BJ (cell line): ENCODE measurements around the gene SLCO4A1. TPM values are rescaled to one million over a fixed set of nuclear protein-coding genes. Genes with fewer than 3 reads are reported as not detected.

Experiments used
- CTCF ChIA-PET: fragments of 350-600 bp; formaldehyde crosslinking; extraction: SDS; loops from one replicate; lab custom pipeline; 2021; ENCODE audit warnings: antibody characterized with exemption, inconsistent platforms; lab: Yijun Ruan, JAX
- POLR2A ChIA-PET: fragments of 300-600 bp; sonication (Branson Sonifier 250); formaldehyde crosslinking; extraction: SDS; loops from one replicate; lab custom pipeline; 2021; ENCODE audit warnings: antibody characterized with exemption; lab: Charles Lee
- DNase-seq: peaks from one replicate; pipeline ENCODE4 v3.0.0-alpha.2; 2011; ENCODE audit warnings: low read depth
- H3K27me3 ChIP-seq: 2 replicates; pipeline ENCODE4 v1.6.0; 2011; ENCODE audit warnings: low read length; ENCODE audit not compliant: control insufficient read depth, insufficient read depth
- H3K36me3 ChIP-seq: 2 replicates; pipeline ENCODE4 v1.5.1; 2011; ENCODE audit warnings: low read length; ENCODE audit not compliant: control insufficient read depth, insufficient read depth
- H3K4me3 ChIP-seq: 2 replicates; pipeline ENCODE4 v1.5.1; 2011; ENCODE audit warnings: low read depth, mild to moderate bottlenecking, control low read depth, low read length
- polyA plus RNA-seq: library from polyadenylated mRNA; depleted of rRNA; stranded (reverse); fragments of >200 nt; gene quantifications from 2 replicates; pipeline ENCODE4 v1.2.3, GENCODE V29; 2011
- TF ChIP-seq, protein P1 (sequence below): IDR thresholded peaks from 2 replicates; pipeline ENCODE4 v1.5.1; 2011; ENCODE audit warnings: low read depth, mild to moderate bottlenecking, control low read depth, inconsistent platforms, low read length, moderate library complexity; ENCODE audit not compliant: insufficient read depth

The SLCO4A1 gene
- polyA plus RNA-seq, 1 experiment = 0.15 TPM

DNA sequence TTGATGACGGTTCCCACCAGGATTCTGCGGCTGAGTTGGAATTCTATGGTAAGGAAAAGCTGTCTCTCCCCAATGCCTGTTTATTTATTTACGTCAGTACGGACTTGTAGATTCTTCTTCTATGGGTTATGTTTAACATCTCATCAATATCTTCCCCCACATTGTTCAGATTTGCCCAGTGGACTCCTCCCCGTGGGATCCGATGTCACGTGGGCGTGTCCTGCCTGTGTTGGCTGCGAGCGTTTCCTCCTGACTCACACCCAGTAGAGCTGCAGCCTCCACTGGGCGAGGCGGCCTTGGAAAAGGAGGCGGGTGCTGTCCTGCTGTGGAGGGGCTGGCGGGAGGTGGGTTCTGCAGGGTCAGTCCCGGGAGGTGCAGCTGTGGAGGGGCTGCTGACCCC is 46.8 kb upstream of the SLCO4A1 start:
- POLR2A ChIA-PET = no interaction called here
- Histone ChIP-seq H3K36me3 (no peaks in the 10 kb centered on the region), H3K27me3 (peaks cover 5% of the 10 kb centered on the region; the same call in 1 of the 2 replicates), H3K4me3 (no peak overlapping the region)
- no peak for DNase-seq
- CTCF ChIA-PET = interaction anchor here (0.6 kb wide), 1 partner anchor 825 kb away, joined by 3 read pairs; no protein-coding TSS in a partner anchor
- TF ChIP-seq, protein P1, sequence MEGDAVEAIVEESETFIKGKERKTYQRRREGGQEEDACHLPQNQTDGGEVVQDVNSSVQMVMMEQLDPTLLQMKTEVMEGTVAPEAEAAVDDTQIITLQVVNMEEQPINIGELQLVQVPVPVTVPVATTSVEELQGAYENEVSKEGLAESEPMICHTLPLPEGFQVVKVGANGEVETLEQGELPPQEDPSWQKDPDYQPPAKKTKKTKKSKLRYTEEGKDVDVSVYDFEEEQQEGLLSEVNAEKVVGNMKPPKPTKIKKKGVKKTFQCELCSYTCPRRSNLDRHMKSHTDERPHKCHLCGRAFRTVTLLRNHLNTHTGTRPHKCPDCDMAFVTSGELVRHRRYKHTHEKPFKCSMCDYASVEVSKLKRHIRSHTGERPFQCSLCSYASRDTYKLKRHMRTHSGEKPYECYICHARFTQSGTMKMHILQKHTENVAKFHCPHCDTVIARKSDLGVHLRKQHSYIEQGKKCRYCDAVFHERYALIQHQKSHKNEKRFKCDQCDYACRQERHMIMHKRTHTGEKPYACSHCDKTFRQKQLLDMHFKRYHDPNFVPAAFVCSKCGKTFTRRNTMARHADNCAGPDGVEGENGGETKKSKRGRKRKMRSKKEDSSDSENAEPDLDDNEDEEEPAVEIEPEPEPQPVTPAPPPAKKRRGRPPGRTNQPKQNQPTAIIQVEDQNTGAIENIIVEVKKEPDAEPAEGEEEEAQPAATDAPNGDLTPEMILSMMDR = no peak

GRCh38 chr20:62596486-62596885 is 45.8 kb upstream of the SLCO4A1 start:
- Histone ChIP-seq H3K4me3 (no peak overlapping the region), H3K27me3 (peaks cover 5% of the 10 kb centered on the region; the same call in 1 of the 2 replicates), H3K36me3 (no peaks in the 10 kb centered on the region)
- ChIA-PET CTCF (no interaction called here), POLR2A (no interaction called here)
- no peak for DNase-seq
- TF ChIP-seq, protein P1 = no peak

DNA sequence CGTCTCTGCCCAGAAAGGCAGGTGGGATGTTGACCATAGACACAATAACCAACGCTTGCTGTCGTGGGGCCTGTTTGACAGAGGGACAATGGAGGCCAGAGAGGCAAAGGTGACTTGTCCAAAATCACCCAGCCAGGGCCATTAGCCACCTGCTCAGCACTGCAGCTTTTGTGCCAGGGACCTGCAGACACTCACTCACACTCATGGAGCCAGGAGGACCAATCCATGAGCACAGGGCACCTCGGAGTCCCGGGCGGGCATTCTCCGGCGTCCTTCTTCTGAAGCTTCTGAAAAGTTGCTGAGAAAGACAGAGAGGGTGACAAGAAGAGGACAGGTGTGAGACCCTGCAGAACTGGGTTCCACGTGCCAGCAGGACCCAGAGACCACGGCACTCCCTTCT is 45.4 kb upstream of the SLCO4A1 start:
- H3K4me3 ChIP-seq = no peak overlapping the region
- peaks cover 5% of the 10 kb centered on the region; the same call in 1 of the 2 replicates for H3K27me3 ChIP-seq
- TF ChIP-seq, protein P1 = no peak
- POLR2A ChIA-PET = no interaction called here
- CTCF ChIA-PET = no interaction called here
- H3K36me3 ChIP-seq = no peaks in the 10 kb centered on the region
- no peak for DNase-seq

- ChIA-PET CTCF (interaction anchor here (0.9 kb wide), 1 partner anchor 19 kb away, joined by 4 read pairs; no protein-coding TSS in a partner anchor), POLR2A (no interaction called here)
- Histone ChIP-seq H3K27me3 (peaks cover 5% of the 10 kb centered on the region; the same call in 1 of the 2 replicates), H3K4me3 (no peak overlapping the region), H3K36me3 (no peaks in the 10 kb centered on the region)
- DNase-seq = no peak
- TF ChIP-seq, protein P1 = no peak
Observed at GRCh38 chr20:62597416-62598115, 44.7 kb upstream of the SLCO4A1 start.

DNA sequence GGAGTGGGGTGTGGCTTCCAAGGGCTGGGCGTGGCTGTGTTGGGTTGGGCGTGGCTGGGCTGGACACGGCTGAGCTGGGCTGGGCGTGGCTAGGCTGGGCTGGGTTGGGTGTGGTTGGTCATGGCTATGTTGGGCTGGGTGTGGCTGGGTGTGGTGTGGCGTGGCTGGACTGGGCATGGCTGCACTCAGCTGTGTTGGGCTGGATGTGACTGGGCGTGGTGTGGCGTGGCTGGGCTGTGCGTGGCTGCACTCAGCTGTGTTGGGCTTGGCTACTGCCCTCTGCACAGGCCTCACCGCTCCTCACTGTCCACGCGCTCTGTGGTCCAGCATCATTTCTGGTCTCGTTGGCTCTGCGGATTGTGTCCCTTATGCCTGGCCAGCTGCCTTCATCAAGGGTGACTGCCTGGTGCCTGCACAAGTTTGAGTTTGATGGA is 43.5 kb upstream of the SLCO4A1 start:
- no peak for DNase-seq
- Histone ChIP-seq H3K4me3 (no peak overlapping the region), H3K36me3 (no peaks in the 10 kb centered on the region), H3K27me3 (peaks cover 5% of the 10 kb centered on the region; the same call in 1 of the 2 replicates)
- ChIA-PET CTCF (interaction anchor here (1.7 kb wide), 1 partner anchor 18 kb away, joined by 4 read pairs; no protein-coding TSS in a partner anchor), POLR2A (no interaction called here)
- TF ChIP-seq, protein P1 = no peak
